Loucy (cell line): ENCODE results near the gene UBE2Z.
A peak's percentile ranks its signal among the peaks of the same experiment; 100 is the strongest.
"Not testable (repeated sequence)": the region's sequence is repeated elsewhere in the genome, so short reads cannot be mapped to it uniquely, and the experiment has no call there.

Source experiments
- H2AFZ ChIP-seq: fragments of 200-600 bp; sonication (generic); 2 replicates; pipeline ENCODE4 v1.6.0; 2016; ENCODE audit warnings: antibody characterized with exemption, mild to moderate bottlenecking, low read length, moderate library complexity
- H3F3A ChIP-seq: fragments of 200-600 bp; 2 replicates; pipeline ENCODE4 v1.6.0; 2016; ENCODE audit warnings: antibody characterized with exemption, low read depth, mild to moderate bottlenecking
- H3K27me3 ChIP-seq: fragments of 200-600 bp; sonication (generic); 2 replicates; pipeline ENCODE4 v1.6.1; 2014; ENCODE audit warnings: low read length, mild to moderate bottlenecking; ENCODE audit not compliant: insufficient read depth, poor library complexity, severe bottlenecking
- H3K36me3 ChIP-seq: fragments of 200-600 bp; sonication (generic); 2 replicates; pipeline ENCODE4 v1.6.1; 2016; ENCODE audit warnings: low read length; ENCODE audit not compliant: insufficient read depth
- H3K4me1 ChIP-seq: fragments of 200-600 bp; sonication (generic); 2 replicates; pipeline ENCODE4 v1.5.1; 2014; ENCODE audit warnings: low read length, mild to moderate bottlenecking; ENCODE audit not compliant: insufficient read depth, poor library complexity, severe bottlenecking
- H3K4me2 ChIP-seq: fragments of 200-600 bp; sonication (generic); 2 replicates; pipeline ENCODE4 v1.6.0; 2014; ENCODE audit warnings: antibody characterized with exemption, low read length, low read depth, mild to moderate bottlenecking; ENCODE audit not compliant: poor library complexity, severe bottlenecking
- H3K4me3 ChIP-seq: fragments of 200-600 bp; sonication (generic); 2 replicates; pipeline ENCODE4 v1.5.1; 2014; ENCODE audit warnings: low read length, mild to moderate bottlenecking, mixed read lengths; ENCODE audit not compliant: poor library complexity, severe bottlenecking
- H3K79me2 ChIP-seq: fragments of 200-600 bp; sonication (generic); 2 replicates; pipeline ENCODE4 v1.6.1; 2014; ENCODE audit warnings: low read length; ENCODE audit not compliant: insufficient read depth
- H3K9ac ChIP-seq: fragments of 200-600 bp; sonication (generic); 2 replicates; pipeline ENCODE4 v1.6.0; 2014; ENCODE audit warnings: mild to moderate bottlenecking, low read depth, low read length, moderate library complexity; ENCODE audit not compliant: poor library complexity, severe bottlenecking
- H3K9me2 ChIP-seq: fragments of 200-600 bp; sonication (generic); replicated peaks from 2 replicates; pipeline ENCODE4 v1.6.1; 2016; ENCODE audit warnings: low read depth, low read length, mixed read lengths
- H3K9me3 ChIP-seq: fragments of 200-600 bp; sonication (generic); 2 replicates; pipeline ENCODE4 v1.6.1; 2014; ENCODE audit warnings: mild to moderate bottlenecking, antibody characterized with exemption, low read length, low read depth; ENCODE audit not compliant: insufficient read depth
- H4K20me1 ChIP-seq: fragments of 200-600 bp; sonication (generic); 2 replicates; pipeline ENCODE4 v1.6.0; 2014; ENCODE audit warnings: antibody characterized with exemption, low read length, mild to moderate bottlenecking; ENCODE audit not compliant: insufficient read depth, poor library complexity, severe bottlenecking
- CTCF ChIP-seq: fragments of 200-600 bp; sonication (generic); conservative IDR thresholded peaks from 2 replicates; pipeline ENCODE4 v1.5.1; 2014; ENCODE audit warnings: mild to moderate bottlenecking, antibody characterized with exemption, low read length
- EZH2phosphoT487 ChIP-seq: fragments of 200-600 bp; IDR thresholded peaks from 2 replicates; pipeline ENCODE4 v1.6.1; 2018; ENCODE audit warnings: antibody characterized with exemption, mild to moderate bottlenecking, moderate library complexity, borderline replicate concordance

The UBE2Z gene

GRCh38 chr17:48933035-48933434 is 24.8 kb downstream of the UBE2Z start:
- H3K9ac ChIP-seq = no peak overlapping the region
- peaks cover 6% of the 10 kb centered on the region for H4K20me1 ChIP-seq
- H3F3A ChIP-seq = no peaks in the 10 kb centered on the region
- H3K36me3 ChIP-seq = peaks cover 85% of the 10 kb centered on the region
- H3K9me2 ChIP-seq = no peaks in the 10 kb centered on the region
- no peaks in the 10 kb centered on the region for H3K79me2 ChIP-seq
- no peaks in the 10 kb centered on the region for H3K27me3 ChIP-seq
- H3K4me1 ChIP-seq = no peaks in the 10 kb centered on the region
- H3K4me2 ChIP-seq = no peak overlapping the region
- H3K4me3 ChIP-seq = no peak overlapping the region
- no peak overlapping the region for H2AFZ ChIP-seq
- TF ChIP-seq CTCF = no peak
- TF ChIP-seq EZH2phosphoT487 = no peak
- no peaks in the 10 kb centered on the region for H3K9me3 ChIP-seq

GRCh38 chr17:48944515-48945260 is 36.5 kb downstream of the UBE2Z start, which contains the start of gene SNF8:
Gene SNF8 (minus strand): TSS chr17:48944842. CDS start chr17:48944734, 108 bp downstream.
- Histone ChIP-seq H3F3A (no peaks in the 10 kb centered on the region), H3K36me3 (peaks cover 8% of the 10 kb centered on the region; the same call in 1 of the 2 replicates), H4K20me1 (peaks cover 11% of the 10 kb centered on the region), H3K4me3 (peak within 1 kb of the TSS; percentile 98), H3K4me1 (peaks cover 21% of the 10 kb centered on the region), H3K9me2 (no peaks in the 10 kb centered on the region), H2AFZ (peak within 1 kb of the TSS; percentile 82), H3K9ac (peak within 1 kb of the TSS; percentile 88), H3K9me3 (no peaks in the 10 kb centered on the region), H3K79me2 (peaks cover 32% of the 10 kb centered on the region), H3K27me3 (peaks cover 6% of the 10 kb centered on the region), H3K4me2 (peak within 1 kb of the TSS; percentile 97)
- TF ChIP-seq EZH2phosphoT487 (no peak), CTCF (no peak)

GRCh38 chr17:48945261-48945651 is 37.0 kb downstream of the UBE2Z start:
- H4K20me1 ChIP-seq = peaks cover 11% of the 10 kb centered on the region
- H3K4me2 ChIP-seq = peak overlapping the region; percentile 97
- H3K27me3 ChIP-seq, H3K9me3 ChIP-seq, H3K36me3 ChIP-seq, H3F3A ChIP-seq, H3K9me2 ChIP-seq: not testable (repeated sequence)
- H3K4me3 ChIP-seq = peak overlapping the region; percentile 98
- peak overlapping the region; percentile 88 for H3K9ac ChIP-seq
- peak overlapping the region; percentile 82 for H2AFZ ChIP-seq
- peaks cover 21% of the 10 kb centered on the region for H3K4me1 ChIP-seq
- peaks cover 32% of the 10 kb centered on the region for H3K79me2 ChIP-seq

GRCh38 chr17:48951572-48951971 is 43.4 kb downstream of the UBE2Z start:
- H3K9me2 ChIP-seq = no peaks in the 10 kb centered on the region
- H2AFZ ChIP-seq = no peak overlapping the region
- H3F3A ChIP-seq = no peaks in the 10 kb centered on the region
- no peak overlapping the region for H3K9ac ChIP-seq
- no peak overlapping the region for H3K4me3 ChIP-seq
- H3K27me3 ChIP-seq = no peaks in the 10 kb centered on the region
- TF ChIP-seq CTCF (no peak), EZH2phosphoT487 (no peak)
- H3K79me2 ChIP-seq = no peaks in the 10 kb centered on the region
- no peaks in the 10 kb centered on the region for H3K9me3 ChIP-seq
- H4K20me1 ChIP-seq = no peaks in the 10 kb centered on the region
- no peaks in the 10 kb centered on the region for H3K4me1 ChIP-seq
- H3K4me2 ChIP-seq = no peak overlapping the region
- no peaks in the 10 kb centered on the region for H3K36me3 ChIP-seq
